Measurements from ENCODE around the gene KLK3. TPM values are rescaled to one million over a fixed set of nuclear protein-coding genes. Genes with fewer than 3 reads are reported as not detected.
"Not testable (repeated sequence)": the region's sequence is repeated elsewhere in the genome, so short reads cannot be mapped to it uniquely, and the experiment has no call there.

The KLK3 gene
- not detected in 2 replicates for total RNA-seq (2014; rRNA removed; shearing (Covaris generic))

DNA sequence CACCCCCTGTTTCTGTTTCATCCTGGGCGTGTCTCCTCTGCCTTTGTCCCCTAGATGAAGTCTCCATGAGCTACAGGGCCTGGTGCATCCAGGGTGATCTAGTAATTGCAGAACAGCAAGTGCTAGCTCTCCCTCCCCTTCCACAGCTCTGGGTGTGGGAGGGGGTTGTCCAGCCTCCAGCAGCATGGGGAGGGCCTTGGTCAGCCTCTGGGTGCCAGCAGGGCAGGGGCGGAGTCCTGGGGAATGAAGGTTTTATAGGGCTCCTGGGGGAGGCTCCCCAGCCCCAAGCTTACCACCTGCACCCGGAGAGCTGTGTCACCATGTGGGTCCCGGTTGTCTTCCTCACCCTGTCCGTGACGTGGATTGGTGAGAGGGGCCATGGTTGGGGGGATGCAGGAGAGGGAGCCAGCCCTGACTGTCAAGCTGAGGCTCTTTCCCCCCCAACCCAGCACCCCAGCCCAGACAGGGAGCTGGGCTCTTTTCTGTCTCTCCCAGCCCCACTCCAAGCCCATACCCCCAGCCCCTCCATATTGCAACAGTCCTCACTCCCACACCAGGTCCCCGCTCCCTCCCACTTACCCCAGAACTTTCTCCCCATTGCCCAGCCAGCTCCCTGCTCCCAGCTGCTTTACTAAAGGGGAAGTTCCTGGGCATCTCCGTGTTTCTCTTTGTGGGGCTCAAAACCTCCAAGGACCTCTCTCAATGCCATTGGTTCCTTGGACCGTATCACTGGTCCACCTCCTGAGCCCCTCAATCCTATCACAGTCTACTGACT lies at the start of gene KLK3:
KLK3 (plus strand) TSS at position 280 of the 775 bp plus-strand sequence; CDS start at position 321, 41 bp downstream.
- no peak within 1 kb of the TSS for H3K27ac ChIP-seq
- no peak for DNase-seq (ENCODE audit: low read depth in 1 of 2, low spot score in 2 of 2)
- H3K27me3 ChIP-seq (replicated peaks): no peaks in the 10 kb centered on the region
- H3K9me3 ChIP-seq (replicated peaks): no peaks in the 10 kb centered on the region
- H3K4me1 ChIP-seq (replicated peaks): no peaks in the 10 kb centered on the region
- H3K4me3 ChIP-seq: no peak within 1 kb of the TSS
- H3K36me3 ChIP-seq: no peaks in the 10 kb centered on the region

DNA sequence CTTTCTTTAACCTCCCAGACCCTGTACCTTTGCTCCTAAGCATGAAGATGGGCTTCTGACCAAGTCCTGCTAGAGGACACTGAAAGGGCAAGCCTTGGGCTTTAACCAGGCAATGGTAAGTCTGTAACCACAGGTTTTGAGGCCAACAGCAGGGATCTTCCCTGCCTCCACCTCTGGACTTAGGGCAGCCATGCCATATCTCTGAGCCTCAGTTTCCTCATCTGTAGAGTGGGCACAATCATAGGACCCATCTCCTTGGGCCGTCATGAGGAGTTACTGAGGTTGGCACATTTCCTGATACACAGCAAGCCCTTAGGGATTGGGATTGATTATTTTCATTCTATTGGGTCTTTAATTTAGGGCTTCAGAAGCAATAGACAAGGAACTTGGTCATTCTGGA lies 45.9 kb upstream of the KLK3 start:
- no peak for DNase-seq (ENCODE audit: low read depth in 1 of 2, low spot score in 2 of 2)
- Histone ChIP-seq H3K4me1 (replicated peaks) (no peaks in the 10 kb centered on the region; the same call in 1 of the 2 replicates), H3K4me3 (no peak overlapping the region), H3K36me3 (peaks cover 2% of the 10 kb centered on the region; the same call in 1 of the 2 replicates), H3K9me3 (replicated peaks) (no peaks in the 10 kb centered on the region), H3K27ac (no peak overlapping the region), H3K27me3 (replicated peaks) (no peaks in the 10 kb centered on the region)

DNA sequence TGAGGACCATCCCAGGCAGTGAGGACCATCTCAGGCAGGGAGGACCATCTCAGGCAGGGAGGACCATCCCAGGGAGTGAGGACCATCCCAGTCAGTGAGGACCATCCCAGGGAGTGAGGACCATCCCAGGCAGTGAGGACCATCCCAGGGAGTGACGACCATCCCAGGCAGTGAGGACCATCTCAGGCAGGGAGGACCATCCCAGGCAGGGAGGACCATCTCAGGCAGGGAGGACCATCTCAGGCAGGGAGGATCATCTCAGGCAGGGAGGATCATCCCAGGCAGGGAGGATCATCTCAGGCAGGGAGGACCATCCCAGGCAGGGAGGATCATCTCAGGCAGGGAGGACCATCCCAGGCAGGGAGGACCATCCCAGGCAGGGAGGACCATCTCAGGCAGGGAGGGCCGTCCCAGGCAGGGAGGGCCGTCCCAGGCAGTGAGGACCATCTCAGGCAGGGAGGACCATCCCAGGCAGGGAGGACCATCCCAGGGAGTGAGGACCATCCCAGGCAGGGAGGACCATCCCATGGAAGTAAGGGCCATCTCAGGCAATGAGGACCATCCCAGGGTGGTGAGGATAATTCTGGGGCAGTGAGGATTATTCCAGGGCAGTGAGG lies 43.0 kb upstream of the KLK3 start:
- not testable (repeated sequence) for H3K27me3 ChIP-seq (replicated peaks); H3K4me1 ChIP-seq (replicated peaks); H3K4me3 ChIP-seq; H3K27ac ChIP-seq; DNase-seq (ENCODE audit: low read depth in 1 of 2, low spot score in 2 of 2); H3K9me3 ChIP-seq (replicated peaks); H3K36me3 ChIP-seq

DNA sequence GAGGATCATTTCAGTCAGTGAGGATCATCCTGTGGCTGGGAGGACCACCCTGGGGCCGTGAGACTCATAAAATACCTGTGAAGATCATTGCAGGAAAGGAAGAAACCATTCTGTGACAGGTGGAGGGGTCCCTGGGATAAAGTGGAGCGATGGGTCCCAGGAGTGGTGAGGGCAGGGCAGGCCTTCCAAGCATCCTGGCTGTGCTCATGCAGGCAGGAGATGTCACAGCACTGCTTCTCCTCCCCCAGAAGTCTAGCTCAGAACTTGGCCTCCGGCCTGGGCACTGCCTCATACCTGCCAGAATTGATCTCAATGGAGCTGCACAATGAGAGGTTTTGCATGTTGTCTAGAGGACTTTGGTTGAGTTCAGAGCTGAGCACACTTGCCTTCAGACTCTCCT lies 42.2 kb upstream of the KLK3 start:
- DNase-seq (ENCODE audit: low read depth in 1 of 2, low spot score in 2 of 2): no peak
- Histone ChIP-seq H3K4me3 (no peak overlapping the region), H3K9me3 (replicated peaks) (no peaks in the 10 kb centered on the region), H3K36me3 (no peaks in the 10 kb centered on the region), H3K27ac (no peak overlapping the region), H3K4me1 (replicated peaks) (no peaks in the 10 kb centered on the region), H3K27me3 (replicated peaks) (peaks cover 6% of the 10 kb centered on the region; the same call in 1 of the 2 replicates)

DNA sequence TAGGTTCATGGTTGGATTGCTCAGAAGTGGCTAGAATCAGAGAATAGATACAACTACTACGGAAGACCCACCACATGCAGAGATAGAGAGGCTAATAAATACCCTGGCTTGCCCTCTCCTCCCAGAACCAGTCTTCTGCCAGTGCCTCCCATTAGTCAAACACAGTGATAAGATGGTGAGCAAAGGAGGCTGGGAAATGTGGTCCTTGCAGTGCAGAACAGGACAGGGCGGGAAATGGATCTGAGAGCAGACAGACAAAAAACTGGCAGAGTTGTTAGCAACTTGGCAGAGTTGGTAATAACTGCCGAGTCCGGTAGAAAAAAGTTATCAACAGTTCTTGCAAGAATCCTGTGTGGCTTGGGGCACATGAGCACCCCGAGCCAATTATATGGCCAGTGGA lies 39.8 kb upstream of the KLK3 start:
- Histone ChIP-seq H3K27ac (no peak overlapping the region), H3K27me3 (replicated peaks) (peaks cover 21% of the 10 kb centered on the region), H3K36me3 (no peaks in the 10 kb centered on the region), H3K4me3 (no peak overlapping the region), H3K4me1 (replicated peaks) (no peaks in the 10 kb centered on the region; the same call in 1 of the 2 replicates), H3K9me3 (replicated peaks) (no peaks in the 10 kb centered on the region)
- no peak for DNase-seq (ENCODE audit: low read depth in 1 of 2, low spot score in 2 of 2)

DNA sequence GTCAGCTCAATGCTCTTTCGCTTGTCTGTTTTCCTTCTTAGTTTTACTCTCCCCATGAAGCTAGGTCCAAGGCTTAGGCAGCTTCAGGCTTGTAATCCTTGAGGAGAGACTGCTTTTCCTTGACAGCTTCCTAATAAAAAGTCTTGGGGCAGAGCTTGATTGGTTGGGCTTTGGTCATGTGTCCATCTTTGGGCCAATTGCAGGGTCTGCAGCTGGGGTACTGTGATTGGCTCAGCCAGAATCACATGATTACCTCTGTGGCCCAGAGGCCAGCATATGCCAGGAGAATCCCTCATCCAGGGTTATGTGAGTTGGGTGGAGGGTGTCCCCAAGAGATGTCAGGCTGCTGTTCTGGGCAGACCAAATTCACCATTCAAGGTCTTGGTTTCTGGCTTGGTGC lies 39.3 kb upstream of the KLK3 start:
- H3K4me3 ChIP-seq: no peak overlapping the region
- DNase-seq (ENCODE audit: low read depth in 1 of 2, low spot score in 2 of 2): no peak
- no peaks in the 10 kb centered on the region; the same call in 1 of the 2 replicates for H3K4me1 ChIP-seq (replicated peaks)
- H3K36me3 ChIP-seq: no peaks in the 10 kb centered on the region
- H3K9me3 ChIP-seq (replicated peaks): no peaks in the 10 kb centered on the region
- H3K27me3 ChIP-seq (replicated peaks): peaks cover 22% of the 10 kb centered on the region
- no peak overlapping the region for H3K27ac ChIP-seq

DNA sequence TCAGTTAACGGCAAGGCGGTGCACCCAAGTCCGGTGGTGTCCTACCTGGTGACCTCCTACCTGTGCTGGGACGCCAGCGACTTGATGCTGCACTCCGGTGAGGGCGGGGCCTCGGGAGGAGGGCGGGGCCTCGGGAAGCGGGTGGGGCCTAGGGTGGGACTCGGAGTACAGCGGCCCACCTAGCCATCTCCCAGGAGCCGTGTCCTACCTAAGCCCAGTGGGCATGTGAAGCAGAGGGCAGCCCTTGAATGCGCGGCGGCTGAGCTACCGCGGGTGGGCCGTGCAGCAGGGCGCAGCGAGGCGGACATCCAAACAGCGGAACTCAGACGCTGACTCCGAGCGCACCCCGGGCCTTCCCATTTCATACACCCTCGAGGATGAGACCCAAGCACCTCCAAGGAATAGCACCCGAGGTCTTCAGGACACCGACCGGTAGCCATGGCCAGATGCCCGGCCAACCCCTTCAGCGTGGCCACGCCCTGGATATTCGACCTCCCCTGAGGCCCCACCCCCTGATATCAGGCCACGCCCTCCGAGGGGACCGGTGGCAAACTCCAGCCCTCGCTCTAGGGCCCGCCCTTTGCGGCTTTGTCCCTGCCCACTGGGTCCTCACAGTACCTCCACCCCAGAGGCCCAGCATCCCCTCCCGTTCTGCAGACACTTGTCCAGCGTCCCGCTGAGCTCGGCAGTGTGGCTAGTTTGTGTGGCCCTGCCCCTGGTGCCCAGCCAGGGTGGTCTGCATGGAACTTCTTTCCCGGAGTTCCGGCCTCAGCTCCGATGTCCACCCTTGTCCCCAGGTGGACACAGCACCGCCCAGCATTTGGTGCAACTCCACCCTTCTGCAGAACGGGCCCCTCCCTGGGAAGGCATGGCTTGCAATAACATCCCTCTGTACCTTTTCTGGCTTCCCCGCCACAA lies 36.5 kb upstream of the KLK3 start:
- H3K4me1 ChIP-seq (replicated peaks): no peaks in the 10 kb centered on the region; the same call in 1 of the 2 replicates
- peak overlapping the region; percentile 19; the same call in 1 of the 2 replicates for H3K4me3 ChIP-seq
- no peak overlapping the region for H3K27ac ChIP-seq
- no peaks in the 10 kb centered on the region for H3K9me3 ChIP-seq (replicated peaks)
- no peaks in the 10 kb centered on the region for H3K36me3 ChIP-seq
- DNase-seq (ENCODE audit: low read depth in 1 of 2, low spot score in 2 of 2): peak in 1 of 2 experiments; percentile 63
- H3K27me3 ChIP-seq (replicated peaks): peaks cover 39% of the 10 kb centered on the region

DNA sequence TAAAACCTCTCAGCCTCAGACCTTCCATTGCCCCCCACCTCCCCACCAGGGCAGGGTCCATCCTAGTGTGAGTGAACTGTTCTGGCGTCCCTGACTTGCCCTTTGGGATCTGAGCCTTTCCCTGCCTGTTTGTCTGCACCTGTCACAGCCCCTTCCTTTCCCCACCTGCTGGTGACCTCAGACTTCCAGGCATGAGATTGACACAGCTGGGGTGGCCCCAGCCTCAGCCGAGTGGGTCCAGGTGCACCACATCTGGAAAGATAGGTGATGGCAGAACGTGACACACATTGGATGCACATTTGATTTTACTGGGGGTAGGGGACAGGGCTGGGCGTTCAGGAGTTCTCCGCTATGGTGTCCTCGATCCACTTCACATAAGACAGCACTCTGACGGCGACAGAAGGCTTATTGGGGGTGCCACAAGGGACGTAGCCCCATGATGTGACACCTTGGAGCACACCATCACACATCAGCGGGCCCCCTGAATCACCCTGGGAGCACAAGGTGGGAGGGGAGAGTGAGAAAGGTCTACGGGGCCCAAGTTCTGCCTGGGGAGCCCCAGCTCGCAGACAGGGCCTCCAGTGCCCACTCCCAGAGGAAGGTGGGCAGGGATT lies 35.7 kb upstream of the KLK3 start:
- Histone ChIP-seq H3K27ac (no peak overlapping the region), H3K9me3 (replicated peaks) (no peaks in the 10 kb centered on the region), H3K36me3 (no peaks in the 10 kb centered on the region), H3K27me3 (replicated peaks) (peaks cover 39% of the 10 kb centered on the region), H3K4me3 (no peak overlapping the region), H3K4me1 (replicated peaks) (no peaks in the 10 kb centered on the region; the same call in 1 of the 2 replicates)
- no peak for DNase-seq (ENCODE audit: low read depth in 1 of 2, low spot score in 2 of 2)

DNA sequence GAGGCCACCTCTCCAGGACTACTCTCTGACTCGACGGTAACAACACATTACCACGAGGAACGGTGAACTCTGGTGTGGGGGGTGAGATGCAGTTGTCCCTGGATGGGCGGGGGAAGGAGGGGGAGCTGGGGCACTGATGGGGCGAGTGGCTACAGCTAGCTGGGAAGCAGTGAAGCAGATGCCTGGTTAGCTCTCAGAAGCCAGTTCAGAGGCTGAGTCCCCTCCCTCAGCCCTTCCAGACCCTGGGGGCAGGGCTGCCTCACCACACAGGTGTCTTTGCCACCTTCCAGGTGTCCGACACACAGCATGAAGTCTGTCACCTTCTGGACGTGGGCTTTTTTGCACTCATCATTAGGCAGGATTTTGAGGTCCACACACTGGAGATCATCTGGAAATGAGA lies 35.1 kb upstream of the KLK3 start:
- no peaks in the 10 kb centered on the region; the same call in 1 of the 2 replicates for H3K4me1 ChIP-seq (replicated peaks)
- no peaks in the 10 kb centered on the region for H3K9me3 ChIP-seq (replicated peaks)
- no peak for DNase-seq (ENCODE audit: low read depth in 1 of 2, low spot score in 2 of 2)
- no peak overlapping the region for H3K27ac ChIP-seq
- peaks cover 39% of the 10 kb centered on the region for H3K27me3 ChIP-seq (replicated peaks)
- no peak overlapping the region for H3K4me3 ChIP-seq
- H3K36me3 ChIP-seq: no peaks in the 10 kb centered on the region

DNA sequence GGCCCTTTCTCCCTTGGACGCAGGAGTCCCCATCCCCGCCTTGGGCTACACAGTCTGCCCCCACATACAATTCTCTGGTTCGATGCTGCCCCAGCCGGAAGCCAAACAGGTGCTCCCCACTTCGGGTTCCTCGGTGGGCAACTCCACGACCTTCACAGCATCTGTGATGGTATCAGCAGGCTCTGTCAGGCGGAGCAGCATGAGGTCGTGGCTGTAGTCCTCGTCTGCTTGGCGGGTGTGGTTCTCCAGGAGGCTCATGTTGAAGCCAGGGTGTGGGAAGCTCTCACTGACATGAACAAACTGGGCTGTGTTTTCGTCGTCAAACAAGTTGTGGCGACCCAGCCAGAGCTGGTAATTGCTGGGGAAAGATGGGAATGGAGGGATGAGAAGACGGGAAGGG lies 34.6 kb upstream of the KLK3 start:
- no peak overlapping the region for H3K4me3 ChIP-seq
- no peaks in the 10 kb centered on the region for H3K36me3 ChIP-seq
- no peak for DNase-seq (ENCODE audit: low read depth in 1 of 2, low spot score in 2 of 2)
- peaks cover 37% of the 10 kb centered on the region for H3K27me3 ChIP-seq (replicated peaks)
- H3K27ac ChIP-seq: no peak overlapping the region
- H3K9me3 ChIP-seq (replicated peaks): no peaks in the 10 kb centered on the region
- H3K4me1 ChIP-seq (replicated peaks): no peaks in the 10 kb centered on the region; the same call in 1 of the 2 replicates

DNA sequence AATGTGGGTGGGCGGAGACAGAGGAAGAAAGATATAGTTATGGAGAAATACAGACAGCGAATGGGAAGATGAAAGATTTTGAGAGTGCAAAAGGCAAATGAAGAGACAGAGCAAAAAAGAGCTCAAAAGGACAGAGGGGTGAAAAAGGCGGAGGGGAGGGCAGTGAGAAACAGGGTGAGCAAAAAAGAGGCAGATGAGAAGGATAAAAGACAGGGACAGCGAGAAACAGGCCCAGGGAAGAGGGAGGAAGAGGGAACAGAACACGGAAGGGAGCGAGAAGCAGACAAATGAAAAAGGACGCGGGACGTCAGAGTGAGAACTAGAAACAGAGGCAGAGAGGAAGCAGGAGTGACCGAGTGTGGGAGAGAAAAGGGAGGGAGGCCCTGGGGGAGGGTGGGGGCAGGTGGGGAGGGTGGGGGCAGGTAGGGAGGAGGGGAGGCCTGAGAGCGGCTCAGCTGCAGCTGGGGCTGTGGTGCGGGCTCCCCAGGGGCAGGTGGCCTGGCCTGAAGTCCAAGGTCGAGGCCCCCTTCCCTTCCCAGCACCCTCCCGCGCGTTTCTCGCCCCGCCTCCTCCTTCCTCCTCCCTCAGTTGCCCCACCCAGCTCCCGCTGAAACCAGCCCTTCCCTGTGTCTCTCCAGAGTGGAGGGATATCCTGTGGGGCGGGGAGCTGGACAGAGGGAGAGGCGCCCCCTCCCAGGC lies 34.0 kb upstream of the KLK3 start:
- Histone ChIP-seq H3K36me3 (no peaks in the 10 kb centered on the region), H3K27ac (no peak overlapping the region), H3K9me3 (replicated peaks) (no peaks in the 10 kb centered on the region), H3K4me3 (no peak overlapping the region), H3K4me1 (replicated peaks) (no peaks in the 10 kb centered on the region; the same call in 1 of the 2 replicates), H3K27me3 (replicated peaks) (peaks cover 33% of the 10 kb centered on the region)
- no peak for DNase-seq (ENCODE audit: low read depth in 1 of 2, low spot score in 2 of 2)

DNA sequence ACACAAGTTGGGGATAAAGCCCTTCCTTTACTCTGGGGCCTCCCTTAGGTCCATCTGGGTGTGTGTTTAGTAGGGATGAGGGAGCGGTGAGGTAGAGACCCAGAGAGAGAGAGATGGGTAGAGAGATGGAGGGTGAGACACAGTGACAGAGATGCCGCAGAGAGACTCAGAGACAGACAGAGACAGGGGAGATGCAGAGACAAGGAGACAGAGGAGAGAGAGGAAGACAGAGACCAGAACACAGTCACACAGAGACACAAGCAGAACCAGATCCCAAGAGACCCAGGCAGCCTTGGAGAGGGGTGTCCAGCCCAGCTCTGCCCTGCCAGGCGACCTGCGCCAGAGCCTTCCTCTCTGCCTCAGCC lies 33.5 kb upstream of the KLK3 start:
- no peaks in the 10 kb centered on the region for H3K9me3 ChIP-seq (replicated peaks)
- no peak for DNase-seq (ENCODE audit: low read depth in 1 of 2, low spot score in 2 of 2)
- H3K27me3 ChIP-seq (replicated peaks): peaks cover 33% of the 10 kb centered on the region
- no peaks in the 10 kb centered on the region; the same call in 1 of the 2 replicates for H3K4me1 ChIP-seq (replicated peaks)
- H3K4me3 ChIP-seq: no peak overlapping the region
- H3K36me3 ChIP-seq: no peaks in the 10 kb centered on the region
- no peak overlapping the region for H3K27ac ChIP-seq

DNA sequence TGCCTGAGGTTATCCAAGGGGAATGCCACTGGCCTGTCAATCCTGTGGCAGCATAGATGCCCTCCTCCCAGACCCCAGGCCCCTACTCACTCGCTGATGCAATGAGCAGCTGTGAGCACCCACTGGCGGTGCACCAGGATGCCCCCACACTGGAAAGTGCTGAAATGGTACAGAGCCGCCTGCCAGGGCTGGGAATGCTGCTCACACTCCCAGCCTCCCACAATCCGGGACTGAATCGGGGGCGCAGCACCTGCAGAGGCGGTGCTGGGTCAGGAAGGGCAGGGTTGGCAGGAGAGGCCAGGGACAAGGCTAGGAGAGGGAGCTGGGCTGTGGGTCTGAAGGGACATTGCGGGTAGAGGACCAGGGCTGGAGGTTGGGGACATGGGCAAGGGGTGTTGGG lies 33.1 kb upstream of the KLK3 start:
- H3K9me3 ChIP-seq (replicated peaks): no peaks in the 10 kb centered on the region

More for the DNA sequence above, 33.1 kb upstream of the KLK3 start:
- Histone ChIP-seq H3K27me3 (replicated peaks) (peaks cover 33% of the 10 kb centered on the region), H3K4me1 (replicated peaks) (no peaks in the 10 kb centered on the region; the same call in 1 of the 2 replicates), H3K27ac (no peak overlapping the region), H3K4me3 (no peak overlapping the region), H3K36me3 (no peaks in the 10 kb centered on the region)
- DNase-seq (ENCODE audit: low read depth in 1 of 2, low spot score in 2 of 2): no peak

Measured in SJSA1 (cell line).